Measurements from ENCODE around the gene ANGPTL5. TPM values are rescaled to one million over a fixed set of nuclear protein-coding genes. Genes with fewer than 3 reads are reported as not detected.

The ANGPTL5 gene
- polyA plus RNA-seq, 1 donor (not counting 4 experiments of a cell fraction or from before 2014, with no cell fraction given): 0.03 TPM

GRCh38 chr11:101931692-101932091, 15.4 kb upstream of the ANGPTL5 start:
- Histone ChIP-seq H2AFZ (ENCODE audit: control insufficient read depth, low read length) (no peak overlapping the region), H3K27me3 (ENCODE audit: control insufficient read depth, extremely low read depth, insufficient read depth, low read length) (no peaks in the 10 kb centered on the region), H3K9me3 (ENCODE audit: control insufficient read depth, low read depth, low read length) (no peaks in the 10 kb centered on the region), H3K27ac (ENCODE audit: control insufficient read depth, insufficient read depth, low read length) (no peak overlapping the region), H3K9ac (ENCODE audit: control insufficient read depth, extremely low read depth, insufficient read depth, low read length) (no peak overlapping the region), H3K4me3 (ENCODE audit: control insufficient read depth in 2 of 3, extremely low read depth in 1 of 3, insufficient read depth in 2 of 3, low read depth in 1 of 3, low read length in 3 of 3) (no peak overlapping the region), H4K20me1 (ENCODE audit: control insufficient read depth, extremely low read depth, insufficient read depth, low read length) (no peaks in the 10 kb centered on the region), H3K36me3 (ENCODE audit: control insufficient read depth in 2 of 2, extremely low read depth in 1 of 2, insufficient read depth in 2 of 2, low read length in 2 of 2) (no peaks in the 10 kb centered on the region), H3K9me1 (ENCODE audit: control insufficient read depth, extremely low read depth, insufficient read depth, low read length) (no peaks in the 10 kb centered on the region), H3K4me1 (ENCODE audit: control insufficient read depth, extremely low read depth, insufficient read depth, low read length) (no peaks in the 10 kb centered on the region), H3K79me2 (ENCODE audit: control insufficient read depth, insufficient read depth, low read length) (no peaks in the 10 kb centered on the region), H3K4me2 (ENCODE audit: control insufficient read depth, extremely low read depth, insufficient read depth, low read depth, low read length) (no peak overlapping the region)
- TF ChIP-seq CTCF (optimal IDR thresholded peaks at IDR 0.05 in 1 of 3, IDR thresholded peaks at IDR 0.05 in 1 of 3, conservative IDR thresholded peaks at IDR 0.05 in 1 of 3; ENCODE audit: extremely low read depth in 1 of 3, insufficient read depth in 2 of 3, low read length in 3 of 3) (no peak), EZH2 (IDR thresholded peaks at IDR 0.05; ENCODE audit: low read length) (no peak)
- FAIRE-seq (no peak), DNase-seq (ENCODE audit: low read depth, low spot score) (no peak)
- dilution Hi-C loops (cut with MboI; ENCODE audit: extremely low pct_ligation_motif_present, low sequenced_read_pairs): no loop called here

GRCh38 chr11:101929294-101929915, 13.1 kb upstream of the ANGPTL5 start:
- TF ChIP-seq CTCF (optimal IDR thresholded peaks at IDR 0.05 in 1 of 3, IDR thresholded peaks at IDR 0.05 in 1 of 3, conservative IDR thresholded peaks at IDR 0.05 in 1 of 3; ENCODE audit: extremely low read depth in 1 of 3, insufficient read depth in 2 of 3, low read length in 3 of 3) (no peak), EZH2 (IDR thresholded peaks at IDR 0.05; ENCODE audit: low read length) (no peak)
- Histone ChIP-seq H3K9me3 (ENCODE audit: control insufficient read depth, low read depth, low read length) (no peaks in the 10 kb centered on the region), H2AFZ (ENCODE audit: control insufficient read depth, low read length) (no peak overlapping the region), H3K9ac (ENCODE audit: control insufficient read depth, extremely low read depth, insufficient read depth, low read length) (no peak overlapping the region), H3K36me3 (ENCODE audit: control insufficient read depth in 2 of 2, extremely low read depth in 1 of 2, insufficient read depth in 2 of 2, low read length in 2 of 2) (no peaks in the 10 kb centered on the region), H3K27ac (ENCODE audit: control insufficient read depth, insufficient read depth, low read length) (no peak overlapping the region), H3K79me2 (ENCODE audit: control insufficient read depth, insufficient read depth, low read length) (no peaks in the 10 kb centered on the region), H4K20me1 (ENCODE audit: control insufficient read depth, extremely low read depth, insufficient read depth, low read length) (no peaks in the 10 kb centered on the region), H3K4me2 (ENCODE audit: control insufficient read depth, extremely low read depth, insufficient read depth, low read depth, low read length) (no peak overlapping the region), H3K4me3 (ENCODE audit: control insufficient read depth in 2 of 3, extremely low read depth in 1 of 3, insufficient read depth in 2 of 3, low read depth in 1 of 3, low read length in 3 of 3) (no peak overlapping the region), H3K9me1 (ENCODE audit: control insufficient read depth, extremely low read depth, insufficient read depth, low read length) (no peaks in the 10 kb centered on the region), H3K27me3 (ENCODE audit: control insufficient read depth, extremely low read depth, insufficient read depth, low read length) (no peaks in the 10 kb centered on the region), H3K4me1 (ENCODE audit: control insufficient read depth, extremely low read depth, insufficient read depth, low read length) (no peaks in the 10 kb centered on the region)
- dilution Hi-C loops (cut with MboI; ENCODE audit: extremely low pct_ligation_motif_present, low sequenced_read_pairs): no loop called here
- FAIRE-seq (no peak), DNase-seq (ENCODE audit: low read depth, low spot score) (no peak)

Data from keratinocyte (primary cell).